Thyroid gland (tissue), 4 donors: ENCODE data around the gene KATNAL2. TPM values are rescaled to one million over a fixed set of nuclear protein-coding genes. Genes with fewer than 3 reads are reported as not detected.

Experiments
- DNase-seq, 2 donors: peaks; one replicate each; pipeline ENCODE4 v3.0.0-alpha.2; 2019
- H3K27ac ChIP-seq, 3 donors: fragments of 200-600 bp; sonication (generic); 1 replicate in 2 of 3; 2 replicates in 1 of 3; pipeline ENCODE4 v1.5.1; 2016 to 2019; ENCODE audit warnings: mild to moderate bottlenecking in 1 of 3, moderate library complexity in 1 of 3
- H3K27me3 ChIP-seq: fragments of 200-600 bp; sonication (generic); one replicate; pipeline ENCODE4 v1.5.1; 2019
- H3K36me3 ChIP-seq, 2 donors: fragments of 200-600 bp; sonication (generic); one replicate each; pipeline ENCODE4 v1.5.1; 2016 to 2019
- H3K4me1 ChIP-seq, 2 donors: fragments of 200-600 bp; sonication (generic); one replicate each; pipeline ENCODE4 v1.5.1; 2017 to 2019
- H3K4me3 ChIP-seq, 3 donors: fragments of 200-600 bp; sonication (generic); replicated peaks in 1 of 3; 1 replicate in 2 of 3; 2 replicates in 1 of 3; pipeline ENCODE4 v1.5.1; 2016; ENCODE audit warnings: mild to moderate bottlenecking in 1 of 3
- H3K9me3 ChIP-seq: fragments of 200-600 bp; sonication (generic); one replicate; pipeline ENCODE4 v1.5.1; 2017
- POLR2A ChIP-seq, 2 donors: fragments of 450-650 bp; IDR thresholded peaks; one replicate each; pipeline ENCODE4 v1.6.1; 2017; ENCODE audit warnings: antibody characterized with exemption in 2 of 2, mild to moderate bottlenecking in 2 of 2, moderate library complexity in 1 of 2
- WGBS, 2 donors: methylation state at CpG; one replicate each; pipeline ENCODE4 v1.1.5; 2017; 5-methylcytosine and 5-hydroxymethylcytosine counted together
- intact Hi-C: fragments of 100-400 bp; cut with DNase I; formaldehyde crosslinking; loops from one replicate; pipeline ENCODE4 v1.15.1; 2023
- total RNA-seq, 4 donors: library from RNA; depleted of rRNA; stranded (reverse); fragments of >200 nt; gene quantifications; one replicate each; pipeline ENCODE4 v1.2.3, GENCODE V29; 2016
- TF ChIP-seq, protein P1 (sequence below), 6 experiments: fragments of 200-600 bp in 3 of 6; fragments of 450-650 bp in 3 of 6; sonication (generic) in 3 of 6; IDR thresholded peaks; one replicate each; pipeline ENCODE4 v1.5.1; 2016 to 2019; ENCODE audit warnings: antibody characterized with exemption in 6 of 6, mild to moderate bottlenecking in 2 of 6, inconsistent platforms in 1 of 6, moderate library complexity in 1 of 6

The KATNAL2 gene
- total RNA-seq, 4 donors from 2014 or later: 11.3 to 104 (median 63.3) TPM

DNA sequence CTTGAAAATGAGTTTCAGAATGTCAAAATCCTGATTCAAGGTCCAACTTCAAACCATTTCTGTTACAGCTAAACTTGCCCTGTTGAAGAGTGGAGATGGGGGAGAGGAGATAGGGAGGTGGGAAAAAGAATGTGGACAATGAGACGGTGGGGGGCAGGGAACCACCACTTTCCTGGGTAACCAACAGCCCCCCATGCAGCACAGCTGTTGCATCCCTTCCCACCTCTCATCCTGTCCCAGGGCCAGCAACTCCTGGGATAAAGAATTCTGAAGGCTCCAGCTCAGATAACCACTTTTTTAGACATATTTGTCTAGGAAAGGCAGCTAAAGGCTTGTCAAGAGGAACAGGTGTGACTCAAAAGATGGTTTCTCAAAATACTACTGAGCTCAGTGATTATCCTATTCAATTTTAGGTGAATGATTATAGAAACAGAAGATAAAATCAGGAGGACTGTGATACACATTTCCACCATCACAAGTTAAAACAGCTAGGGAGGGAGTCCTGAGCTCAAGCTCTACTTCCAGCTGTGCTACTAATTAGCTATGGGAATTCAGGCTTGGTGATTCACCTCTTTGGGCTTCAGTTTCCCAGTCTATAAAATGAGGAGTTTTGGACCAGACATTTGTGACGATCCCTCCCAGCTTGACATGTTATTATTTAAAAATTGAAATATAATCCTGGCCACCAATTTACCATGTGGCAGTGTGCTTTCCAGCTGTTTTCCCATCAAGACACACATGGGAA, 196.6 kb downstream of the KATNAL2 start:
- no peak for DNase-seq
- Histone ChIP-seq H3K36me3 (peaks cover 22 to 23% of the 10 kb centered on the region in 2 donors), H3K9me3 (no peaks in the 10 kb centered on the region), H3K4me1 (no peaks in the 10 kb centered on the region), H3K27ac (no peak overlapping the region), H3K4me3 (no peak overlapping the region), H3K27me3 (no peaks in the 10 kb centered on the region)
- WGBS, 2 donors: 96 to 97% methylated on average over 2 of the region's 2 CpGs
- intact Hi-C loops: no loop called here
- TF ChIP-seq, protein P1, sequence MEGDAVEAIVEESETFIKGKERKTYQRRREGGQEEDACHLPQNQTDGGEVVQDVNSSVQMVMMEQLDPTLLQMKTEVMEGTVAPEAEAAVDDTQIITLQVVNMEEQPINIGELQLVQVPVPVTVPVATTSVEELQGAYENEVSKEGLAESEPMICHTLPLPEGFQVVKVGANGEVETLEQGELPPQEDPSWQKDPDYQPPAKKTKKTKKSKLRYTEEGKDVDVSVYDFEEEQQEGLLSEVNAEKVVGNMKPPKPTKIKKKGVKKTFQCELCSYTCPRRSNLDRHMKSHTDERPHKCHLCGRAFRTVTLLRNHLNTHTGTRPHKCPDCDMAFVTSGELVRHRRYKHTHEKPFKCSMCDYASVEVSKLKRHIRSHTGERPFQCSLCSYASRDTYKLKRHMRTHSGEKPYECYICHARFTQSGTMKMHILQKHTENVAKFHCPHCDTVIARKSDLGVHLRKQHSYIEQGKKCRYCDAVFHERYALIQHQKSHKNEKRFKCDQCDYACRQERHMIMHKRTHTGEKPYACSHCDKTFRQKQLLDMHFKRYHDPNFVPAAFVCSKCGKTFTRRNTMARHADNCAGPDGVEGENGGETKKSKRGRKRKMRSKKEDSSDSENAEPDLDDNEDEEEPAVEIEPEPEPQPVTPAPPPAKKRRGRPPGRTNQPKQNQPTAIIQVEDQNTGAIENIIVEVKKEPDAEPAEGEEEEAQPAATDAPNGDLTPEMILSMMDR (IDR thresholded peaks at IDR 0.05): no peak
- TF ChIP-seq POLR2A (IDR thresholded peaks at IDR 0.05): no peak

DNA sequence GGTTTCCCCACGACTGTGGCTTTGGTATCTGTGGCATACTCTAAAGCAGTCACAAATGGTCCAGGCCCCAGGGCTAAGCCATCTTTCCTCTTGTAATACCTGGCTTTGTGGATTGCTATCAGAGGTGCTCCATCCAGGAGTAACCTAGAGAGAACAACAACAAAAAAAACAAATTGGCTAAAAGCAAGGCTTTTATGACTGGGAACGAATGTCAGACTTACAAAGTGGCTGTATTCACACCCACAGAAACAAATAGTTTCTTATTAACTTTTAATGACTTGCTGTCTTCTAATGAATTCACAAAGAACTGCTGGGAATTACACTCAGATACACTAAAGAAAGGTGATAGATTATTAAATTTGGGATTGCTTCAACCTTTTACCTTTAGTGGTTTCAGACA, 197.8 kb downstream of the KATNAL2 start:
- Histone ChIP-seq H3K27me3 (no peaks in the 10 kb centered on the region), H3K27ac (no peak overlapping the region), H3K4me3 (no peak overlapping the region), H3K4me1 (no peaks in the 10 kb centered on the region), H3K9me3 (no peaks in the 10 kb centered on the region), H3K36me3 (peaks cover 22 to 23% of the 10 kb centered on the region in 2 donors)
- intact Hi-C loops: no loop called here
- no peak for DNase-seq
- TF ChIP-seq POLR2A (IDR thresholded peaks at IDR 0.05): no peak
- TF ChIP-seq, protein P1 (IDR thresholded peaks at IDR 0.05): no peak
- WGBS, 2 donors: 79 to 88% methylated on average over 2 of the region's 2 CpGs

DNA sequence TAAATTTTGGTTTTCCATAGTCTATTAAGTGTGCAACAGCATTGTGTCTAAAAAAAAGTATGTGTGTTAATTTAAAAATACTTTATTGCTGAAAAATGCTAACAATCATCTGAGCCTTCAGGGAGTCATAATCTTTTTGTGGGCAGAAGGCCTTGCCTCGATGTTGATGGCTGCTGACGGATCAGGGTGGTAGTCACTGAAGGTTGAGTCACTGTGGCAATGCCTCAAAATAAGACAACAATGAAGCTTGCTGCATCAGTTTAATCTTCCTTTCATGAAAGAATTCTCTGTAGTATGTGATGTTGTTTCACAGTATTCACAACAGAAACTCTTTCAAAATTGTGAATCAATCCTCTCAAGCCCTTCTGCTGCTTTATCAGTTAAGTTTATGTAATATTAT, 201.6 kb downstream of the KATNAL2 start:
- no peaks in the 10 kb centered on the region for H3K27me3 ChIP-seq
- no peak overlapping the region for H3K27ac ChIP-seq
- no peaks in the 10 kb centered on the region for H3K9me3 ChIP-seq
- TF ChIP-seq, protein P1 (IDR thresholded peaks at IDR 0.05): no peak
- TF ChIP-seq POLR2A (IDR thresholded peaks at IDR 0.05): no peak
- H3K4me1 ChIP-seq: no peaks in the 10 kb centered on the region
- WGBS, 2 donors: 91 to 96% methylated on average over 2 of the region's 2 CpGs
- H3K36me3 ChIP-seq: peaks cover 0 to 7% of the 10 kb centered on the region in 2 donors
- DNase-seq: no peak
- no peak overlapping the region for H3K4me3 ChIP-seq
- intact Hi-C loops: no loop called here

DNA sequence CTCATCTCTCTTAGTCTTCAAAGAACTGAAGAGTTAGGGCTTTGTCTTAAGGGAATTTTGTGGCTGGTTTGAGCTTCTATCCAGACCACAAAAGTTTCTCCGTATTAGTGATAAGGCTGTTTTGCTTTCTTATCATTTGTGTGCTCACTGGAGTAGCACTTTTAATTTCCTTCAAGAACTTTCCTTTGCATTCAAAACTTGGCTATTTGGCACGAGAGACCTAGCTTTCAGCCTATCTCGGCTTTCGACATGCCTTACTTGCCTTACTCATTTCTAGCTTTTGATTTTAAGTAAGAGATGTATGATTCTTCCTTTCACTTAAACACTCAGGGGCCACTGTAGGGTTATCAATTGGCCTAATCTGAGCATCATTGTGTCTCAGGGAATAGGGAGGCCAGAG, 203.0 kb downstream of the KATNAL2 start:
- no peaks in the 10 kb centered on the region for H3K4me1 ChIP-seq
- no peaks in the 10 kb centered on the region for H3K27me3 ChIP-seq
- no peak overlapping the region for H3K27ac ChIP-seq
- H3K4me3 ChIP-seq: no peak overlapping the region
- no peaks in the 10 kb centered on the region for H3K9me3 ChIP-seq
- intact Hi-C loops: no loop called here
- TF ChIP-seq POLR2A (IDR thresholded peaks at IDR 0.05): no peak
- TF ChIP-seq, protein P1 (IDR thresholded peaks at IDR 0.05): no peak
- H3K36me3 ChIP-seq: peaks cover 0 to 4% of the 10 kb centered on the region in 2 donors
- no peak for DNase-seq
- 89 to 93% methylated on average over 4 of the region's 4 CpGs for WGBS, 2 donors

DNA sequence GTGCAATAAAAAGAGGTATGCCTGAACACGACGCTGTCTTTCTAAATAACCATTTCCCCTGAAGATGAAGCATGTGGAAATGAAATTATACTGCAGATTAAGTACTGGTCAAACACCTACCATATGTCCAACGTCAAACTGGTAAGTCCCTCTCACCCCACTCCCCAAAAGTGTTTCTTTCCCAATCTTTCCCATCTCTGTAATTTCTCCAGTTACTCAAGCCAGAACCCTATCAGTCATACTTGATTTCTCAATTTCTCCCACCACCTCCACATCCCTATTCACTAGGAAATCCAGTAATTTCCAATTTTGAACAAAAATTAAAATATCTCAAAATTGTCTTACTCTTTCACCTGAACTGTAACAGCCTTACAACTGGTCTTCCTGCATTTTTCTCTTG, 203.7 kb downstream of the KATNAL2 start:
- Histone ChIP-seq H3K27me3 (no peaks in the 10 kb centered on the region), H3K4me1 (no peaks in the 10 kb centered on the region), H3K27ac (no peak overlapping the region), H3K9me3 (no peaks in the 10 kb centered on the region), H3K36me3 (peaks cover 0 to 4% of the 10 kb centered on the region in 2 donors), H3K4me3 (no peak overlapping the region)
- 97 to 98% methylated on average over 3 of the region's 3 CpGs for WGBS, 2 donors
- intact Hi-C loops: no loop called here
- TF ChIP-seq POLR2A (IDR thresholded peaks at IDR 0.05): no peak
- TF ChIP-seq, protein P1 (IDR thresholded peaks at IDR 0.05): no peak
- no peak for DNase-seq
